22Rv1 (cell line): ENCODE data around the gene TBX10.

Source experiments
- ZFX ChIP-seq: fragments of 450-650 bp; IDR thresholded peaks from 2 replicates; pipeline ENCODE4 v1.6.1; 2017; ENCODE audit warnings: antibody characterized with exemption, borderline replicate concordance
- TF ChIP-seq, protein P1 (sequence below): fragments of 450-650 bp; IDR thresholded peaks from 2 replicates; pipeline ENCODE4 v1.5.1; 2017; ENCODE audit warnings: mild to moderate bottlenecking

DNA sequence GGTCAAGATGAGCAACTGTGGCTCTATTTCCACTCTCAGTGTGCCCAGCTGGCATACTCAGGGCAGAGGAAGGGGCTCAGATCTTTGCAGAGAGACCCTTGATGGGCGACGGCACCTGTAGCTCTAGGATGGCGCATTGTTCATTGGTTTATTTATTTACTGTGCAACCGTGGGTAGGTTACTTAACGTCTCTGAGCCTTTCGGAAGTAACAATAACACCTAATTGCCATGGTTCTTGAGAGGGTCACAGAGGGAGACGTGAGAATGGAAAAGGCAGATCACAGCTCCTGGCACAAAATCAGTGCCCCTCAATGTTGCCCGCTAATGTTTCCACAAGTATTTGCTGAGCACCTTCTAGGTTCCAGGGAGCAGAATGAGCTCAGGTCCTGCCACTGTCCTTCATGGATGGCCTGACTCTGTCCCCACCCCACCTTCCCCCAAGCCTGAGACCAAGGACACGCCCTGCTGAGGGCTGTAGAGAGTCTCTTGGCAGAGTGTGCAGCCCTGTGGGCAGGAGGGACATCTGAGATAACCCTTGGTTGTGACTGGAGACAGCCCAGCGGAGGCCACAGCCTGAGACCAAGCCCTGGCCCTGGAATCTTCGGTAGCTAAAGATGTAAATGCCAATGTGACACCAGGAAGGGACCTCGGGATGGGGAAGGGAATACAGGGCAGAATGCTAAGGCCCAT is 35.6 kb upstream of the TBX10 start:
- TF ChIP-seq, protein P1, sequence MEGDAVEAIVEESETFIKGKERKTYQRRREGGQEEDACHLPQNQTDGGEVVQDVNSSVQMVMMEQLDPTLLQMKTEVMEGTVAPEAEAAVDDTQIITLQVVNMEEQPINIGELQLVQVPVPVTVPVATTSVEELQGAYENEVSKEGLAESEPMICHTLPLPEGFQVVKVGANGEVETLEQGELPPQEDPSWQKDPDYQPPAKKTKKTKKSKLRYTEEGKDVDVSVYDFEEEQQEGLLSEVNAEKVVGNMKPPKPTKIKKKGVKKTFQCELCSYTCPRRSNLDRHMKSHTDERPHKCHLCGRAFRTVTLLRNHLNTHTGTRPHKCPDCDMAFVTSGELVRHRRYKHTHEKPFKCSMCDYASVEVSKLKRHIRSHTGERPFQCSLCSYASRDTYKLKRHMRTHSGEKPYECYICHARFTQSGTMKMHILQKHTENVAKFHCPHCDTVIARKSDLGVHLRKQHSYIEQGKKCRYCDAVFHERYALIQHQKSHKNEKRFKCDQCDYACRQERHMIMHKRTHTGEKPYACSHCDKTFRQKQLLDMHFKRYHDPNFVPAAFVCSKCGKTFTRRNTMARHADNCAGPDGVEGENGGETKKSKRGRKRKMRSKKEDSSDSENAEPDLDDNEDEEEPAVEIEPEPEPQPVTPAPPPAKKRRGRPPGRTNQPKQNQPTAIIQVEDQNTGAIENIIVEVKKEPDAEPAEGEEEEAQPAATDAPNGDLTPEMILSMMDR = no peak
- no peak for TF ChIP-seq ZFX
